GM18511 (cell line): ENCODE results near the gene SKAP1.

Source experiments
- ATAC-seq: cut with Tn5 transposase; IDR thresholded peaks from one replicate; pipeline ENCODE4 v1.9.1; 2021; ENCODE audit warnings: mild to moderate bottlenecking, moderate library complexity; ENCODE audit not compliant: unreplicated experiment

Gene SKAP1

DNA sequence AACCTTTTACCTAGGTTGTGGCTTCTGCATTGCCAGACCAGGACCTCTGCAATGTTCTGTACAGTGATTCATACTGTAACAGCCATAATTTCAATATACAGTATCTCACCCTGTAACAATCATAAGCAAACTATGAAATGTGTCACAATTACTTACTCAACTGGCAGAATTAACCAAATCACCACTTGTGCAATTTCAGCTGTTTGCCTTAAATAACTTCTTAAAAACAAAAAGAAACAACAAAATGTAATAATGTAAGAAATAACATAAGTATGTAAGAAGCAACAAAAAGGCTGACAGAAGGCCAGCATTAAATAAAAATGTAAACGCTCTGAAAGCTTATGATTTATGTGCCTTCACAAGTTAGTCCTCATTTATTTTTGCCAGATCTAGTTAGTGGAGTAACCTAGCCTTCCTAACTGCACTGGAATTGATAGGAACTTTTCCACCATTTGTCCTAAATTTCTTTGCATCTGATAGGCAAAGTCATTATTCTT lies 96.9 kb downstream of the SKAP1 start:
- no peak for ATAC-seq

GRCh38 chr17:48330887-48331286 lies 99.1 kb downstream of the SKAP1 start:
- ATAC-seq = no peak

- ATAC-seq = no peak
These were observed 99.6 kb downstream of the SKAP1 start for GRCh38 chr17:48330421-48330820.

DNA sequence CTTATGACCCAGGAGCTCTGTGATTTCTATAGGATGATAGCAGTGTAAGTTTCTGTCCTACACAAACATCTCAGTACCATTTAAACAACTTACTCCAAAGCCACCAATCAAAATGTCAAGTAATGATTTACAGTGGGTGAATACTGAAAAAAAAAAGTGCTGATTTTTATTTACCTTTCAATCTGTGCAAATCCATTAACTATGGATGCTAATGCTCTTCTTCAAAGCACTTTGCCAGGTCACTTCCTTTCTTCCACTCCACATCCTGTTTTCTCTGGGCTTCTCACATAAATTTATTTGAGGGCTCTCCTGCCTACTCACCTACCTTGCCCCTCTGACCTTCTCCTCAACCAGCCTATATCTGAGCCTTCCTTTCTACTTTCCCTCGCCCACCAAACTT lies 101.6 kb downstream of the SKAP1 start:
- ATAC-seq = no peak

GRCh38 chr17:48326310-48326709 lies 103.7 kb downstream of the SKAP1 start:
- ATAC-seq = no peak

- ATAC-seq = no peak
These were observed 108.0 kb downstream of the SKAP1 start for GRCh38 chr17:48322060-48322459.

DNA sequence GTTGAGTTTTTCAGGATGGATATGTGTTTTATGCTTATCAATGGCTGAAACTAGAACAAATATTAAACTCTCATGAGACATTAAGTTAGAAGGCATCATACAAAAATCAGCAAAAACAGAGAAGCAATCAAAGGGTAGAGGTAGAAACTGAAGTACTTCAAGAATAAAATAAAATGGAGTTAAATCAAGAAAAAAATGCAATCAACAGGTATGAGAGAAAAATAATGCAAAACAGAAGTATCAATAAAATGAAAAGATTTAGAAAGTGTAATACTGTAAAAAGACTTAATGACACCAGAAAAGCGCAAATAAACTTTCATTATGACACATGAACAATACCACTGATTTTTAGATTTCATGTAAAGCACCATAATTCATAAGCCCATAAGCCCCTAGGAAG lies 112.3 kb downstream of the SKAP1 start:
- no peak for ATAC-seq

DNA sequence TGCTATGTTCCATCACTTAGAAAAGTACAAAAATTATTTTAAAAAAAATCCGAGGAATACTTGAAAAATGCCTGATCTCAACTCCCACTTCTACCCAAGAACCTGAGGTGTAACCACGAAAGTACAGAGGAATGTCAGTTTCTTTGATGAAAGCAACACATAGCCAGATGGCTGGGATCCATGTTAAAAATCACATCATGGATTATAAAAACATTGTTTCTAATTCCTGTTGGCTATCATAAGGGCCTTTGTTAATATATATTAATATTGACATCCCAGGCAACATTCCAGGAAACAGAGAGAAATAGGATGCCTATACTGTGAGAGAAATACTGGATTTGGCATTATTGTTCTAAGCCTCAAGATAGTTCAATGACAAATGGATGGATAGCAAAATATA lies 115.3 kb downstream of the SKAP1 start:
- ATAC-seq = no peak

DNA sequence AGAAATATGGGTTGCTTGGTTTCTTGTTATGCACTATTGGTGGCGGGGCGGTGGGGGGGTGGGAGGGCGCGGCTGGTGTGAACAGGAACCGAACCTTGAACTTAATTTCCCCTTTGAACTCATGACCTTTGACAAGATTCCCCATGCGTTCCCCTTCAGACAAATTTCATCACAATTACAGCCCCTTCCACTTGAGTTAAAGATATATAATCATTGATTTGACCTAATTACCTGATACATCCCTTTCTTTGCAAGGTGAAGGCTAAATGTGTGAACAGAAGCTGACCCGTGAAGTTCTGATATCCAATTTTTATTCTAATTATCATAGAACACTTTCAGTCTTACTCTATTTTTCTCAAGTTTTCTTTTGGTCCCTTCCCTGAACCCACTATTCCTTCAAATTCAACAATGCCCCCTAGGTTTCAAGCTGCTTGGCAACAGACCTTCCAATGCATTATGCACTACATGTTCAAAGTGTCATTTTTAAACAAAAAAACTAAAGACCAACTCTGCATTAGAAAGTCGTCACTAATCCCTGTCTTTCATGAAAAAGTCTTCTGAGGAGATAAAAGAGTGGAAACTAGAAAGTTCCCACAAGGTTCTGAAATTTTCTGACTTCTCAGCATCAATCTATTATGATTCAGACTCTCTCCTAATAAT lies 116.8 kb downstream of the SKAP1 start:
- ATAC-seq = no peak

DNA sequence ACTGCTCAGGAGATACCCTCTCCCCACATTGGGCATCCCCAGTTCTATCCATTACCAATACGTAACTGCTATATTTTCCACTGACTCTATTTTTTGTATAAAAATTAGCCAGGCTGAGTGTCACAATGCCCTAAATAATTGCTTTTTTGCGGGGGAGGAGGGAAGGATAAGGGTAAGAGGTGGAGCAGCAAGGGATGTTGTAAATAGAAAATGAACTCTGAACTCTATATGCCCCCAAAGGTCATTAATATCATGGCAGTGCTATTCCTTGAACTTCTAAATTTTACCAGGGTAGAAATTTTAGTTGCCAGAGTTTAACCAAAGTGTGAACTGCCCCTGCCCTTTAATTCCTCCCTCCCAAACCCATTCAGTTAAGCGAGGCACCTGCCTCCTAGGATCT lies 118.7 kb downstream of the SKAP1 start:
- ATAC-seq = no peak

GRCh38 chr17:48310748-48311213 lies 119.2 kb downstream of the SKAP1 start:
- ATAC-seq = no peak

- ATAC-seq = no peak
These were observed 121.4 kb downstream of the SKAP1 start for GRCh38 chr17:48308581-48308980.

GRCh38 chr17:48307814-48308411 lies 122.1 kb downstream of the SKAP1 start:
- no peak for ATAC-seq

DNA sequence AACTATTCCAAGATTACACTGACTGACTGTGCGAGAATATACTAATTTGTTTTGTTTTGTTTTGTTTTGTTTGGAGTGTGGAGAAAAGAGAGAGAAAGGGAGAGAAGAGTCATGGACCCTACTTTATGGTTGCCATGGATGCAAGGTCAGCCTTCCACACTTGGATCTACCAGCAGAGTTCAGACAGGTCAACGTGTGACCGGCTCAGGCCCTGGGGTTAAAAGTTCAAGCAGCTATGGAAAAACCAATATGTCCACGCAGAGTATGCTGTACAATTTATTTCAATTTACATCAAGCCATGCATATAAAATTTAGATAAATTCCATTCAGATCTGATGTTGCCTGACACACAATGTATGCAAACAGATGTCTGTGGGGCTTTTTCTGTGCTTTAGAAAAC lies 122.8 kb downstream of the SKAP1 start:
- ATAC-seq = no peak

GRCh38 chr17:48301002-48301401 lies 129.0 kb downstream of the SKAP1 start:
- ATAC-seq = no peak

- ATAC-seq = no peak
These were observed 130.3 kb downstream of the SKAP1 start for GRCh38 chr17:48299760-48300159.

DNA sequence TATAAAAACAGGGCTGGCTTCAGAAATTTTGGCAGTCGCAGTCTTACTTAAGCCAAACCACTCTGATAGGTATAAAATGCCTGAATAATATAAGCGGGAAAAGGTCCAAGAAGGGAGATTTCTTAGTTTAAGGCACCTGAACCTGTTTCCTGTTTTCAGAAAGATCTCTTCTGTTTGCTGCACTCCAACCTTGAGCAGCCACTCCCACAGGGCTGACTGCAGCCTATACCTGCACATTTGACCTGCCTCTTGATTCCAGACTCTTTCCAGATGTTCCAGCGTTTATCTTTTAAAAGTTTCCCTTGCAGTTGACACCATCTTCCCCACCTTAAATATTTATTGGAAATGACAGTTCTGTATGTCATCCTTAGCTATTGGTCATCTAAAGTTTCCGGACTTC lies 132.2 kb downstream of the SKAP1 start:
- no peak for ATAC-seq

GRCh38 chr17:48296453-48296852 lies 133.6 kb downstream of the SKAP1 start:
- ATAC-seq = no peak

- no peak for ATAC-seq
These were observed 134.4 kb downstream of the SKAP1 start for GRCh38 chr17:48295362-48296288.

GRCh38 chr17:48294806-48295361 lies 135.1 kb downstream of the SKAP1 start:
- no peak for ATAC-seq
